Measurements from ENCODE around the gene CCDC171.
"Not testable (repeated sequence)": the region's sequence is repeated elsewhere in the genome, so short reads cannot be mapped to it uniquely, and the experiment has no call there.

CCDC171 gene

GRCh38 chr9:15513335-15513734 is 39.5 kb upstream of the CCDC171 start:
- peak; percentile 20 for TF ChIP-seq CTCF (IDR thresholded peaks at IDR 0.05; ENCODE audit: control insufficient read depth, insufficient read depth, low read depth, low read length, missing control alignments)
- DNase-seq (ENCODE audit: low read depth), result no peak
- H3K4me3 ChIP-seq (ENCODE audit: control insufficient read depth, low read depth, low read length), result no peak overlapping the region

- no peak for TF ChIP-seq CTCF (IDR thresholded peaks at IDR 0.05; ENCODE audit: control insufficient read depth, insufficient read depth, low read depth, low read length, missing control alignments)
- H3K4me3 ChIP-seq (ENCODE audit: control insufficient read depth, low read depth, low read length), result no peak overlapping the region
- DNase-seq (ENCODE audit: low read depth), result no peak
Observed at GRCh38 chr9:15519831-15520230, 33.0 kb upstream of the CCDC171 start.

- no peak overlapping the region for H3K4me3 ChIP-seq (ENCODE audit: control insufficient read depth, low read depth, low read length)
- no peak for DNase-seq (ENCODE audit: low read depth)
- no peak for TF ChIP-seq CTCF (IDR thresholded peaks at IDR 0.05; ENCODE audit: control insufficient read depth, insufficient read depth, low read depth, low read length, missing control alignments)
Observed at GRCh38 chr9:15521254-15521653, 31.6 kb upstream of the CCDC171 start.

- DNase-seq (ENCODE audit: low read depth), result no peak
- H3K4me3 ChIP-seq (ENCODE audit: control insufficient read depth, low read depth, low read length), result no peak overlapping the region
- no peak for TF ChIP-seq CTCF (IDR thresholded peaks at IDR 0.05; ENCODE audit: control insufficient read depth, insufficient read depth, low read depth, low read length, missing control alignments)
Observed at GRCh38 chr9:15522130-15522755, 30.6 kb upstream of the CCDC171 start.

- no peak for TF ChIP-seq CTCF (IDR thresholded peaks at IDR 0.05; ENCODE audit: control insufficient read depth, insufficient read depth, low read depth, low read length, missing control alignments)
- no peak overlapping the region for H3K4me3 ChIP-seq (ENCODE audit: control insufficient read depth, low read depth, low read length)
- DNase-seq (ENCODE audit: low read depth), result no peak
Observed at GRCh38 chr9:15524845-15525455, 27.9 kb upstream of the CCDC171 start.

- no peak for TF ChIP-seq CTCF (IDR thresholded peaks at IDR 0.05; ENCODE audit: control insufficient read depth, insufficient read depth, low read depth, low read length, missing control alignments)
- no peak overlapping the region for H3K4me3 ChIP-seq (ENCODE audit: control insufficient read depth, low read depth, low read length)
- no peak for DNase-seq (ENCODE audit: low read depth)
Observed at GRCh38 chr9:15525958-15526357, 26.9 kb upstream of the CCDC171 start.

- H3K4me3 ChIP-seq (ENCODE audit: control insufficient read depth, low read depth, low read length); DNase-seq (ENCODE audit: low read depth): not testable (repeated sequence)
Observed at GRCh38 chr9:15527035-15527434, 25.8 kb upstream of the CCDC171 start.

All from AG09309 (cell line).